Uterus (tissue), 4 donors: ENCODE data around the gene SPINDOC. TPM values are rescaled to one million over a fixed set of nuclear protein-coding genes. Genes with fewer than 3 reads are reported as not detected.

Source experiments
- DNase-seq, 2 donors: peaks; one replicate each; pipeline ENCODE4 v3.0.0-alpha.2; 2019 to 2020
- H3K27ac ChIP-seq, 2 donors: fragments of 200-600 bp; sonication (generic); 1 replicate in 1 of 2; 2 replicates in 1 of 2; pipeline ENCODE4 v1.5.1; 2016 to 2018
- H3K27me3 ChIP-seq, 2 donors: fragments of 200-600 bp; sonication (generic); one replicate each; pipeline ENCODE4 v1.5.1; 2018 to 2019; ENCODE audit warnings: control low read depth in 1 of 2
- H3K36me3 ChIP-seq, 2 donors: fragments of 200-600 bp; sonication (generic); one replicate each; pipeline ENCODE4 v1.5.1; 2019; ENCODE audit warnings: control low read depth in 1 of 2
- H3K4me1 ChIP-seq, 2 donors: fragments of 200-600 bp; sonication (generic); one replicate each; pipeline ENCODE4 v1.5.1; 2018 to 2019; ENCODE audit warnings: control low read depth in 1 of 2
- H3K4me3 ChIP-seq, 2 donors: fragments of 200-600 bp; sonication (generic); 1 replicate in 1 of 2; 2 replicates in 1 of 2; pipeline ENCODE4 v1.5.1; 2018 to 2019; ENCODE audit warnings: mild to moderate bottlenecking in 1 of 2
- H3K9me3 ChIP-seq, 2 donors: fragments of 200-600 bp; sonication (generic); one replicate each; pipeline ENCODE4 v1.5.1; 2019; ENCODE audit warnings: control low read depth in 1 of 2
- POLR2A ChIP-seq, 2 donors: fragments of 450-650 bp; IDR thresholded peaks; one replicate each; pipeline ENCODE4 v1.6.1; 2016; ENCODE audit warnings: antibody characterized with exemption in 2 of 2, mild to moderate bottlenecking in 1 of 2, moderate library complexity in 1 of 2
- intact Hi-C: fragments of 100-400 bp; cut with DNase I; formaldehyde crosslinking; loops from one replicate; pipeline ENCODE4 v1.15.1; 2023; ENCODE audit warnings: low total_unique reads
- total RNA-seq, 4 donors: library from RNA; depleted of rRNA in 3 of 4; stranded (reverse); fragments of >200 nt in 3 of 4; gene quantifications; one replicate each; pipeline versions ENCODE4 v1.1.0 to v1.2.4, GENCODE V29; 2014 to 2023
- TF ChIP-seq, protein P1 (sequence below), 4 experiments: fragments of 200-600 bp in 2 of 4; fragments of 450-650 bp in 2 of 4; sonication (generic) in 2 of 4; IDR thresholded peaks; one replicate each; pipeline ENCODE4 v1.5.1; 2016 to 2019; ENCODE audit warnings: antibody characterized with exemption in 4 of 4, mild to moderate bottlenecking in 2 of 4, moderate library complexity in 1 of 4
- donor health status: DM: yes; HTN: yes; CAD: no.

Gene SPINDOC
- total RNA-seq, 4 donors from 2014 or later = 1.3 to 28.7 (median 10.6) TPM

DNA sequence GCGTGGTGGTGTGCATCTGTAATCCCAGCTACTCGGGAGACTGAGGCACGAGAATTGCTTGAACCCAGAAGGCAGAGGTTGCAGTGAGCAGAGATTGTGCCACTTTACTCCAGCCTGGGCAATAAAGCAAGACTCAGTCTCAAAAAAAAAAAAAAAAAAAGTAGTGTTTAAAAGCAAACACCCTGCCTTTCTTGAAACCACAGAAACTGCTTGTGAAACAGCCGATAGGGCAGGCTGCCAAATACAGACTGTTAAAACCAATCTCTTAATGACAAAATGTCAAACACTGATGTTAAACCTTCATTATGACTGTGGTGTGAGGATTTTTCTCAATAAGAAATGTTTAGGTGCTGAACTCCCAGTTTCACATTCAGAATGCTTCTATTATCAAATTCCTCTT lies 53.0 kb downstream of the SPINDOC start:
- H3K27me3 ChIP-seq = no peaks in the 10 kb centered on the region
- no peak overlapping the region for H3K4me3 ChIP-seq
- no peaks in the 10 kb centered on the region for H3K9me3 ChIP-seq
- DNase-seq = peak in 1 of 2 donors; percentile 38
- H3K36me3 ChIP-seq = no peaks in the 10 kb centered on the region
- TF ChIP-seq POLR2A (IDR thresholded peaks at IDR 0.05) = no peak
- TF ChIP-seq, protein P1, sequence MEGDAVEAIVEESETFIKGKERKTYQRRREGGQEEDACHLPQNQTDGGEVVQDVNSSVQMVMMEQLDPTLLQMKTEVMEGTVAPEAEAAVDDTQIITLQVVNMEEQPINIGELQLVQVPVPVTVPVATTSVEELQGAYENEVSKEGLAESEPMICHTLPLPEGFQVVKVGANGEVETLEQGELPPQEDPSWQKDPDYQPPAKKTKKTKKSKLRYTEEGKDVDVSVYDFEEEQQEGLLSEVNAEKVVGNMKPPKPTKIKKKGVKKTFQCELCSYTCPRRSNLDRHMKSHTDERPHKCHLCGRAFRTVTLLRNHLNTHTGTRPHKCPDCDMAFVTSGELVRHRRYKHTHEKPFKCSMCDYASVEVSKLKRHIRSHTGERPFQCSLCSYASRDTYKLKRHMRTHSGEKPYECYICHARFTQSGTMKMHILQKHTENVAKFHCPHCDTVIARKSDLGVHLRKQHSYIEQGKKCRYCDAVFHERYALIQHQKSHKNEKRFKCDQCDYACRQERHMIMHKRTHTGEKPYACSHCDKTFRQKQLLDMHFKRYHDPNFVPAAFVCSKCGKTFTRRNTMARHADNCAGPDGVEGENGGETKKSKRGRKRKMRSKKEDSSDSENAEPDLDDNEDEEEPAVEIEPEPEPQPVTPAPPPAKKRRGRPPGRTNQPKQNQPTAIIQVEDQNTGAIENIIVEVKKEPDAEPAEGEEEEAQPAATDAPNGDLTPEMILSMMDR (IDR thresholded peaks at IDR 0.05) = no peak
- intact Hi-C loops = no loop called here
- H3K4me1 ChIP-seq = peaks cover 0 to 18% of the 10 kb centered on the region in 2 donors
- no peak overlapping the region for H3K27ac ChIP-seq

DNA sequence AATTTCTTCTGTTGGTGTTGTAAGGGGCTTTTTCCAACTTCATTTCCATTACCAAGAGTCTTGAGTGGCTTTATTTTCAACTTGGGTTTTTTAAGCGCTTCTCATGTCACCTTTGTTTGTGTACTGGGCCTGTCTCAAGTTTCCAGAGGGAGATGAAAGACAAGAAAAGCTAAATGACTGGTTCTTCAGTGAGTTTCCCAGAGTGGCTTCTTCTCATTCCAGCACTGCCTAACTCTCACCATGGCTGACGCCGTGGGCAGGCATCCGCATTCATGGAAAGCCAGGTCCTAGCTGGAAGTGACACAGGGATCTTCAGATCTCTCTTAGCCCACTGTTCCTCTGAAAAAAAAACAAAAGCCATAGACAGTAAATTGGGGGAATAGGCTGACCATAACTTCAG lies 54.3 kb downstream of the SPINDOC start:
- no peak overlapping the region for H3K27ac ChIP-seq

DNA sequence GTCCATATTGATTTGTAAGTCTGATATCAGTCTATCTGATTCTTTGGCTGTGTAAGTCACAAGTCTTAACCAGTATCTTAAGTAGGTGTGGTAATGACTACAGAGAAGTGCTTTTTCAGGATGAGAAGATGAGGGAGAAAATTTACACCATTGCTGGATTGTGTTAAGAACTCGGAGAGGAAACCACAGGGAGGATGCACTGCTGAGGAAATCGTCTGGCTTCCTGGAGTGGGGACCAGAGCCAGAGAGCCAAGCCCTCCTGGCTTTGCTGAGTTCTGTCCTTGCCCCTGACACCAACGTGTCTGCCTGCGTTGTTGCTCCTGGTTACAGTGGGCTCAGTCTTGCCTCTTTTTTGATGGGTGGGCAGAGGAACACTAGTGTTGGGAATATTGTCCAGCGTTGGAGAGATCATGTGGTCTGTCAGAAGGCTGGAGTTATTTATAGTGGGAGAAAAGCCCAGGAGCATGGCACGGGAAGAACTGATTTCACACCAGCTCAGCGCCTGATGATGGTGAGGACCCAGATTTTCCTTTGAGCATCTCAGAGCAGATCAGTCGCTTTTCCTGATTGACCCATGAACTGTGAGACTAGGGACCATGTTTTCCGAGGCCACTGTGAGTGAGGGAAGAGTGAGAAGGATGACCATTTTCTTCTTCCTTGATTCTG lies 55.3 kb downstream of the SPINDOC start:
- Histone ChIP-seq H3K27me3 (no peaks in the 10 kb centered on the region), H3K4me3 (no peak overlapping the region), H3K9me3 (no peaks in the 10 kb centered on the region), H3K4me1 (peaks cover 13 to 32% of the 10 kb centered on the region in 2 donors), H3K27ac (no peak overlapping the region), H3K36me3 (no peaks in the 10 kb centered on the region)
- DNase-seq = no peak
- TF ChIP-seq POLR2A (IDR thresholded peaks at IDR 0.05) = no peak
- TF ChIP-seq, protein P1 (IDR thresholded peaks at IDR 0.05) = no peak
- intact Hi-C loops = no loop called here

More for the DNA sequence above, 54.3 kb downstream of the SPINDOC start:
- no peak for DNase-seq
- TF ChIP-seq, protein P1 (IDR thresholded peaks at IDR 0.05) = no peak
- TF ChIP-seq POLR2A (IDR thresholded peaks at IDR 0.05) = no peak
- H3K4me3 ChIP-seq = no peak overlapping the region
- H3K4me1 ChIP-seq = peaks cover 5 to 22% of the 10 kb centered on the region in 2 donors
- intact Hi-C loops = no loop called here
- no peaks in the 10 kb centered on the region for H3K36me3 ChIP-seq
- no peaks in the 10 kb centered on the region for H3K9me3 ChIP-seq
- H3K27me3 ChIP-seq = no peaks in the 10 kb centered on the region

DNA sequence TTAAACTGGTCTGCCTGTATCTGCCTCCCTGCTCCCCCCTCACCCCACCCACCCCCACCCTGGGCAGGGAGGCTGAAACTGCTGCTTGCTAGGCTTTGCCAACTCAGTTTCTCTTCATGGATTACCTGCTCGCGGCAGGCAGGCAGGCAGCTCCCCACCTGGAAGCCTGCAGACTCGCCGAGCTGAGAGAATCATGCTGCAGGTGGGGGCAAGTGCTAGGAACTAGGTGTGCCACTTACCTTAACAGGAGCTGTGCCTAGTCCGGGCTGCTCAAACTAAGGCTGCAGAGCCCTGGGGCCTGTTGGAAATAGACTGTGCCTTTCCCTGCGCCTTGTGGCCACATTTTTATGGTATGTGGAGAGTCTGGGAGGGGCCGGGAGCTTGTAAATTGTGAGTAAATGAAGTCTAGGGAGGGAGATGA lies 55.9 kb downstream of the SPINDOC start:
- Histone ChIP-seq H3K27ac (peak overlapping the region in 1 of 2 donors; percentile 38), H3K27me3 (no peaks in the 10 kb centered on the region), H3K4me3 (no peak overlapping the region), H3K36me3 (no peaks in the 10 kb centered on the region), H3K4me1 (peaks cover 18 to 32% of the 10 kb centered on the region in 2 donors), H3K9me3 (no peaks in the 10 kb centered on the region)
- DNase-seq = no peak
- intact Hi-C loops = no loop called here
- TF ChIP-seq POLR2A (IDR thresholded peaks at IDR 0.05) = no peak
- TF ChIP-seq, protein P1 (IDR thresholded peaks at IDR 0.05) = no peak

DNA sequence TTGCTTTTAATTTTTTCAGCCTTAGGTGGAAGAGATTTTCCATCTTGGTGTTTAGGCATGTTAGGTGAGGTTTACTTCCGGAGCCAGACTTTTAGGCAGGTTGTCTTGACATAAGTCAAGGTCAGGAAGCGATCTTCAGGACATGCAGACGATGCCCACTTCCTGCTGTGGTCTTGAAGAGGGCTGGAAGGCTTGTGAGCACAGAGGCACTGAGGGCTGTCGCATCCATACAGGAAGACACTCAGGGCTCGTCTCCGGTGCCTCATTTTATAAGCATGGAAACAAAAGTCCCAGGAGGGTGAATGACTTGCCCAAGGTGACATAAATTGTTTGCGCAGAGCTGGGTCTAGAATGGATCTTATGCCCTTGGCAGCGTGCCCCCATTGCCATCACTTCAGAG lies 56.4 kb downstream of the SPINDOC start:
- DNase-seq = no peak
- no peaks in the 10 kb centered on the region for H3K27me3 ChIP-seq
- no peak for TF ChIP-seq POLR2A (IDR thresholded peaks at IDR 0.05)
- TF ChIP-seq, protein P1 (IDR thresholded peaks at IDR 0.05) = no peak
- H3K4me1 ChIP-seq = peaks cover 18 to 32% of the 10 kb centered on the region in 2 donors
- no peak overlapping the region for H3K4me3 ChIP-seq
- intact Hi-C loops = no loop called here
- peak overlapping the region; percentile 26 to 38 for H3K27ac ChIP-seq
- no peaks in the 10 kb centered on the region for H3K9me3 ChIP-seq
- H3K36me3 ChIP-seq = no peaks in the 10 kb centered on the region
